ENCODE measurements around the gene MLPH. TPM values are rescaled to one million over a fixed set of nuclear protein-coding genes. Genes with fewer than 3 reads are reported as not detected.

The MLPH gene
- total and polyA plus RNA-seq, 2 donors (not counting 1 experiment from before 2014, with no cell fraction given) = not detected

DNA sequence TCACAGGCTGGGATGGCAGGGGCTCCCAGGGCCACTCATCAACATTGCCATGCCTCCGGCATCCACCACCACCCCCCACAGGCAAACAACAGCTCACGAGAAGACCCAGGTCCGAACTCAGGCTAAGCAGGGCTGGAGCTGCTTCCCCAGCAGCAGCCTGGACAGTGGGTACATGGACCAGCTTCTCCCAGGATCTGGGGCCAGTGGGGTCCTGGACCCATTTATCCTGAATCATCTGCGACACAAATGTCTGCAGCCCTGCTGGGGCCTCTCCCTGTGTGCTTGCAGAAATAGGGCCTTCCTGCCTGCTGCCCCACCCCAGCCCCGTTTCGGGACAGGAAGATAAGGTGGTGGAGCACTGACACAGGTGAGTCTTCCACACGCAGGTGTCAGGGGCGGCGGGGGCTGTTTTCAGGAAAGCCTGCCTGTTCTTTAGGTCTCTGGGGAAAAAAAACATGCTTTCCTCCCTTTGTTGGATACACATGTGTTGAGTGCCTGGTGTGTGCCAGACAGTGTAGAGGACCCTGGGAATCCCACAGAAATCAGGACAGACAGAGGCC, 83.8 kb downstream of the MLPH start:
- 84% methylated on average over 9 of the region's 9 CpGs for WGBS (ENCODE audit: insufficient coverage)
- intact Hi-C loops (cut with micrococcal nuclease) = no loop called here
- H3K4me1 Mint-ChIP-seq = peaks cover 6% of the 10 kb centered on the region
- no peak for TF ChIP-seq EZH2 (IDR thresholded peaks at IDR 0.05; ENCODE audit: borderline replicate concordance, insufficient read depth, low read depth, low read length, poor library complexity, severe bottlenecking)
- TF ChIP-seq, protein P1, sequence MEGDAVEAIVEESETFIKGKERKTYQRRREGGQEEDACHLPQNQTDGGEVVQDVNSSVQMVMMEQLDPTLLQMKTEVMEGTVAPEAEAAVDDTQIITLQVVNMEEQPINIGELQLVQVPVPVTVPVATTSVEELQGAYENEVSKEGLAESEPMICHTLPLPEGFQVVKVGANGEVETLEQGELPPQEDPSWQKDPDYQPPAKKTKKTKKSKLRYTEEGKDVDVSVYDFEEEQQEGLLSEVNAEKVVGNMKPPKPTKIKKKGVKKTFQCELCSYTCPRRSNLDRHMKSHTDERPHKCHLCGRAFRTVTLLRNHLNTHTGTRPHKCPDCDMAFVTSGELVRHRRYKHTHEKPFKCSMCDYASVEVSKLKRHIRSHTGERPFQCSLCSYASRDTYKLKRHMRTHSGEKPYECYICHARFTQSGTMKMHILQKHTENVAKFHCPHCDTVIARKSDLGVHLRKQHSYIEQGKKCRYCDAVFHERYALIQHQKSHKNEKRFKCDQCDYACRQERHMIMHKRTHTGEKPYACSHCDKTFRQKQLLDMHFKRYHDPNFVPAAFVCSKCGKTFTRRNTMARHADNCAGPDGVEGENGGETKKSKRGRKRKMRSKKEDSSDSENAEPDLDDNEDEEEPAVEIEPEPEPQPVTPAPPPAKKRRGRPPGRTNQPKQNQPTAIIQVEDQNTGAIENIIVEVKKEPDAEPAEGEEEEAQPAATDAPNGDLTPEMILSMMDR (IDR thresholded peaks at IDR 0.05) = no peak
- Histone ChIP-seq H3K36me3 (replicated peaks in 1 of 2; ENCODE audit: control extremely low read depth in 1 of 2, control insufficient read depth in 1 of 2, extremely low read depth in 1 of 2, insufficient read depth in 2 of 2, low read length in 1 of 2) (no peaks in the 10 kb centered on the region), H3K4me2 (replicated peaks; ENCODE audit: low read depth, low read length, poor library complexity, severe bottlenecking) (no peak overlapping the region), H2AFZ (ENCODE audit: insufficient read depth, low read depth, low read length, poor library complexity, severe bottlenecking) (no peak overlapping the region), H3K27me3 (replicated peaks in 1 of 4; ENCODE audit: control extremely low read depth in 1 of 4, control insufficient read depth in 3 of 4, insufficient read depth in 4 of 4, low read length in 3 of 4) (peaks cover 0 to 14% (median 2%) of the 10 kb centered on the region in 4 experiments), H4K20me1 (ENCODE audit: control insufficient read depth, insufficient read depth, low read length, poor library complexity, severe bottlenecking) (no peaks in the 10 kb centered on the region), H3K4me3 (ENCODE audit: control extremely low read depth in 1 of 5, extremely low read depth in 1 of 5, insufficient read depth in 1 of 5, low read depth in 2 of 5, low read length in 4 of 5) (no peak overlapping the region), H3K79me2 (ENCODE audit: control insufficient read depth, insufficient read depth, low read length) (no peaks in the 10 kb centered on the region), H3K9ac (ENCODE audit: low read length) (no peak overlapping the region), H3K27ac (ENCODE audit: low read length in 2 of 2) (no peak overlapping the region), H3K9me3 (ENCODE audit: control extremely low read depth in 1 of 3, control insufficient read depth in 2 of 3, insufficient read depth in 1 of 3, low read length in 2 of 3) (peaks cover 0 to 7% (median 3%) of the 10 kb centered on the region in 3 donors), H3K4me1 (ENCODE audit: control insufficient read depth in 2 of 2, insufficient read depth in 2 of 2, low read length in 2 of 2) (peaks cover 0 to 7% of the 10 kb centered on the region in 2 donors)
- ATAC-seq (ENCODE audit: low read depth) (no peak), DNase-seq (no peak)
- no peak overlapping the region for H3K27ac Mint-ChIP-seq
- POLR2A ChIA-PET = interaction anchor here (0.7 kb wide), 1 partner anchor 70 kb away, joined by 3 read pairs; no protein-coding TSS in a partner anchor
- H3K4me3 Mint-ChIP-seq = no peak overlapping the region
- CTCF ChIA-PET = interaction anchor here (0.9 to 5.7 kb wide), 9 partner anchors 8 to 1057 kb away, joined by 3 to 149 read pairs (median 7); no protein-coding TSS in a partner anchor
- H3K27me3 Mint-ChIP-seq = peaks cover 25% of the 10 kb centered on the region
- peaks cover 4% of the 10 kb centered on the region for H3K9me3 Mint-ChIP-seq (ENCODE audit: insufficient read depth)

DNA sequence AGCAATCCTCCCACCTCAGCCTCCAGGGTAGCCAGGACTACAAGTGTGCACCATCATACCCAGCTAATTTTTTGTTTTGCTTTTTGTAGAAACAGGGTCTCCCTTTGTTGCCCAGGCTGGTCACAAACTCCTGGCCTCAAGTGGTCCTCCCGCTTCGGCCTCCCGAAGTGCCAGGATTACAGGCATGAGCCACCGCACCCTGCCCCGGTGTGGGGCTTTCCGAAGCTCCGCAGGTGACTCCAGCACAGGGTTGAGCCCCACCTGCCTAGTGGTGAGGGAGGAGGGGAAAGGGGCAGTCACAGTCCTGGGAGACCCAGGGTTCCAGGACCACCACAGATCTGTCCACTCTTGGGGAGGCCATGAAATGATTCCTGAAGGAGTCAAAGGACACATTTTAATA, 84.5 kb downstream of the MLPH start:
- WGBS (ENCODE audit: insufficient coverage) = 98% methylated on average over 5 of the region's 7 CpGs
- Histone ChIP-seq H4K20me1 (ENCODE audit: control insufficient read depth, insufficient read depth, low read length, poor library complexity, severe bottlenecking) (no peaks in the 10 kb centered on the region), H3K27ac (ENCODE audit: low read length in 2 of 2) (no peak overlapping the region), H3K4me3 (ENCODE audit: control extremely low read depth in 1 of 5, extremely low read depth in 1 of 5, insufficient read depth in 1 of 5, low read depth in 2 of 5, low read length in 4 of 5) (no peak overlapping the region), H3K36me3 (replicated peaks in 1 of 2; ENCODE audit: control extremely low read depth in 1 of 2, control insufficient read depth in 1 of 2, extremely low read depth in 1 of 2, insufficient read depth in 2 of 2, low read length in 1 of 2) (no peaks in the 10 kb centered on the region), H3K79me2 (ENCODE audit: control insufficient read depth, insufficient read depth, low read length) (no peaks in the 10 kb centered on the region), H3K4me1 (ENCODE audit: control insufficient read depth in 2 of 2, insufficient read depth in 2 of 2, low read length in 2 of 2) (peaks cover 0 to 7% of the 10 kb centered on the region in 2 donors), H3K27me3 (replicated peaks in 1 of 4; ENCODE audit: control extremely low read depth in 1 of 4, control insufficient read depth in 3 of 4, insufficient read depth in 4 of 4, low read length in 3 of 4) (peaks cover 0 to 14% (median 2%) of the 10 kb centered on the region in 4 experiments), H2AFZ (ENCODE audit: insufficient read depth, low read depth, low read length, poor library complexity, severe bottlenecking) (peak overlapping the region; percentile 4), H3K9ac (ENCODE audit: low read length) (no peak overlapping the region), H3K9me3 (ENCODE audit: control extremely low read depth in 1 of 3, control insufficient read depth in 2 of 3, insufficient read depth in 1 of 3, low read length in 2 of 3) (peaks cover 0 to 7% (median 3%) of the 10 kb centered on the region in 3 donors), H3K4me2 (replicated peaks; ENCODE audit: low read depth, low read length, poor library complexity, severe bottlenecking) (no peak overlapping the region)
- POLR2A ChIA-PET = no interaction called here
- intact Hi-C loops (cut with micrococcal nuclease) = no loop called here
- CTCF ChIA-PET = interaction anchor here (0.6 to 5.7 kb wide), 35 partner anchors 9 to 1058 kb away, joined by 3 to 149 read pairs (median 4); no protein-coding TSS in a partner anchor
- Mint-ChIP-seq H3K4me3 (no peak overlapping the region), H3K27ac (no peak overlapping the region), H3K27me3 (peaks cover 29% of the 10 kb centered on the region), H3K9me3 (ENCODE audit: insufficient read depth) (peaks cover 4% of the 10 kb centered on the region), H3K4me1 (peaks cover 6% of the 10 kb centered on the region)
- TF ChIP-seq, protein P1 (IDR thresholded peaks at IDR 0.05) = no peak
- TF ChIP-seq EZH2 (IDR thresholded peaks at IDR 0.05; ENCODE audit: borderline replicate concordance, insufficient read depth, low read depth, low read length, poor library complexity, severe bottlenecking) = no peak
- DNase-seq = no peak
- no peak for ATAC-seq (ENCODE audit: low read depth)

Measured in B cell (primary cell).